Activated CD4-positive, CD25-positive, alpha-beta regulatory T cell treated with anti-CD3 and anti-CD28 coated beads, Interleukin-2, amount 50 U/mL, for 16 hours (primary cell): ENCODE measurements around the gene ANKRD40.
"Not testable (repeated sequence)": the region's sequence is repeated elsewhere in the genome, so short reads cannot be mapped to it uniquely, and the experiment has no call there.

Experiments
- DNase-seq: peaks from one replicate; pipeline ENCODE4 v3.0.0-alpha.2; 2020; ENCODE audit warnings: low read depth, low spot score

Gene ANKRD40

GRCh38 chr17:50710650-50711049 lies 2.9 kb upstream of the ANKRD40 start:
- no peak for DNase-seq

- no peak for DNase-seq
Measured at GRCh38 chr17:50710025-50710424, 2.3 kb upstream of the ANKRD40 start.

- not testable (repeated sequence) for DNase-seq
Measured at GRCh38 chr17:50709053-50709452, 1.3 kb upstream of the ANKRD40 start.

- DNase-seq = no peak
Measured at GRCh38 chr17:50708050-50709000, 611 bp upstream of the ANKRD40 start.

- no peak for DNase-seq
Measured at GRCh38 chr17:50703162-50703561, 4.6 kb downstream of the ANKRD40 start.

- DNase-seq = no peak
Measured at GRCh38 chr17:50699410-50699809, 8.3 kb downstream of the ANKRD40 start.

- DNase-seq = no peak
Measured at GRCh38 chr17:50697663-50698272, 9.9 kb downstream of the ANKRD40 start.

- no peak for DNase-seq
Measured at GRCh38 chr17:50697062-50697461, 10.7 kb downstream of the ANKRD40 start.

- DNase-seq = no peak
Measured at GRCh38 chr17:50696365-50696879, 11.3 kb downstream of the ANKRD40 start.

GRCh38 chr17:50693036-50693682 lies 14.6 kb downstream of the ANKRD40 start:
- no peak for DNase-seq

- no peak for DNase-seq
Measured at GRCh38 chr17:50692448-50693035, 15.2 kb downstream of the ANKRD40 start.

GRCh38 chr17:50691550-50692447 lies 15.9 kb downstream of the ANKRD40 start:
- DNase-seq = no peak

- no peak for DNase-seq
Measured at GRCh38 chr17:50690887-50691549, 16.7 kb downstream of the ANKRD40 start.

- no peak for DNase-seq
Measured at GRCh38 chr17:50689956-50690886, 17.5 kb downstream of the ANKRD40 start.

GRCh38 chr17:50689251-50689650 lies 18.5 kb downstream of the ANKRD40 start:
- DNase-seq = no peak

GRCh38 chr17:50688245-50688644 lies 19.5 kb downstream of the ANKRD40 start:
- DNase-seq = no peak

GRCh38 chr17:50687200-50688066 lies 20.3 kb downstream of the ANKRD40 start:
- DNase-seq = no peak
